ENCODE measurements around the gene TNFRSF1A. TPM values are rescaled to one million over a fixed set of nuclear protein-coding genes. Genes with fewer than 3 reads are reported as not detected.
A peak's percentile ranks its signal among the peaks of the same experiment; 100 is the strongest.

TNFRSF1A gene
- total and polyA plus RNA-seq, 9 of the 15 experiments (the other 6 are each of a cell fraction or from before 2014, with no cell fraction given): 0.76 to 43.5 (median 30.0) TPM

GRCh38 chr12:6376079-6376869 lies 34.4 kb upstream of the TNFRSF1A start (continued):
- TF ChIP-seq GTF3C2 (IDR thresholded peaks at IDR 0.05; ENCODE audit: borderline replicate concordance, extremely low read depth, insufficient read length): no peak
- TF ChIP-seq FOXP4 (CRISPR knock-in tag; IDR thresholded peaks at IDR 0.05; ENCODE audit: borderline replicate concordance): peak; percentile 53; the same call in 1 of the 2 replicates
- no peak for TF ChIP-seq ZNF561 (CRISPR knock-in tag; conservative IDR thresholded peaks at IDR 0.05)
- TF ChIP-seq ZNF3 (CRISPR knock-in tag; IDR thresholded peaks at IDR 0.05): no peak
- TF ChIP-seq ZNF232 (CRISPR knock-in tag; IDR thresholded peaks at IDR 0.05): 0 out of 2 replicates have a peak, but pooled peaks have one; percentile 48
- no peak for TF ChIP-seq RBM39 (optimal IDR thresholded peaks at IDR 0.05; ENCODE audit: low read depth, low read length)
- TF ChIP-seq FOXA3 (CRISPR knock-in tag; conservative IDR thresholded peaks at IDR 0.05 in 1 of 2, IDR thresholded peaks at IDR 0.05 in 1 of 2): peak in 1 of 2 experiments; percentile 55; a peak in 1 of 4 replicates
- no peak for TF ChIP-seq ZSCAN29 (IDR thresholded peaks at IDR 0.05)
- TF ChIP-seq MAFG (tag; conservative IDR thresholded peaks at IDR 0.05): no peak
- no peak for TF ChIP-seq POLR2G (IDR thresholded peaks at IDR 0.05; ENCODE audit: low read depth, low read length)
- no peak for TF ChIP-seq ZMIZ1 (IDR thresholded peaks at IDR 0.05; ENCODE audit: low read depth in 2 of 2, low read length in 2 of 2)
- TF ChIP-seq ZFPM2 (CRISPR knock-in tag; IDR thresholded peaks at IDR 0.05): no peak
- no peak for TF ChIP-seq EWSR1 (IDR thresholded peaks at IDR 0.05; ENCODE audit: borderline replicate concordance, low read depth, partially characterized antibody)
- no peak for TF ChIP-seq SAP30 (IDR thresholded peaks at IDR 0.05; ENCODE audit: borderline replicate concordance, insufficient read depth, low read depth, low read length, poor library complexity, severe bottlenecking)
- no peak for TF ChIP-seq MITF (IDR thresholded peaks at IDR 0.05)
- no peak for TF ChIP-seq TSC22D4 (tag; IDR thresholded peaks at IDR 0.05)

Data from K562 (cell line).